ENCODE data around the gene MYL12A. TPM values are rescaled to one million over a fixed set of nuclear protein-coding genes. Genes with fewer than 3 reads are reported as not detected.

Gene MYL12A
- total RNA-seq, 1 experiment from 2014 or later, result 284 TPM

- Histone ChIP-seq H4K20me1 (ENCODE audit: control insufficient read depth, insufficient read depth, insufficient read length) (no peaks in the 10 kb centered on the region), H3K14ac (ENCODE audit: insufficient read depth, low read length) (no peak overlapping the region), H4K8ac (replicated peaks; ENCODE audit: insufficient read length, low read depth, low read length) (no peak overlapping the region), H3T11ph (ENCODE audit: low read length) (no peak overlapping the region), H4K91ac (ENCODE audit: insufficient read length, low read depth, low read length) (no peak overlapping the region), H2AFZ (ENCODE audit: low read length) (no peak overlapping the region), H4K5ac (ENCODE audit: insufficient read length, low read depth, low read length) (no peak overlapping the region), H2AK5ac (ENCODE audit: insufficient read length, low read length) (no peak overlapping the region), H3K4me1 (ENCODE audit: insufficient read depth, low read length) (no peaks in the 10 kb centered on the region), H3K4me2 (ENCODE audit: insufficient read depth, insufficient read length, low read length) (no peak overlapping the region), H3K9ac (ENCODE audit: extremely low read depth, insufficient read length, low read length) (no peak overlapping the region), H3K4ac (ENCODE audit: low read depth, low read length) (no peak overlapping the region), H2BK5ac (ENCODE audit: insufficient read length, low read length) (no peak overlapping the region), H3K9me3 (ENCODE audit: control insufficient read depth, low read depth, low read length) (no peaks in the 10 kb centered on the region), H2BK120ac (ENCODE audit: low read depth, low read length, poor library complexity, severe bottlenecking) (no peak overlapping the region), H3K79me2 (ENCODE audit: insufficient read depth, low read length) (peaks cover 6% of the 10 kb centered on the region; the same call in 1 of the 2 replicates), H2BK20ac (ENCODE audit: low read depth, low read length, poor library complexity, severe bottlenecking) (no peak overlapping the region), H3K27me3 (ENCODE audit: insufficient read depth, low read length) (no peaks in the 10 kb centered on the region), H3K23ac (ENCODE audit: insufficient read length, low read depth, low read length) (no peak overlapping the region), H3K56ac (ENCODE audit: insufficient read length, low read depth, low read length) (no peak overlapping the region), H3K23me2 (ENCODE audit: insufficient read length, low read depth, low read length, poor library complexity, severe bottlenecking) (no peaks in the 10 kb centered on the region), H2BK15ac (ENCODE audit: low read depth, low read length) (no peak overlapping the region), H3K27ac (ENCODE audit: insufficient read length, low read depth, low read length) (no peak overlapping the region), H3K18ac (ENCODE audit: insufficient read length, low read depth, low read length) (no peak overlapping the region), H3K79me1 (ENCODE audit: insufficient read depth, low read depth, low read length, poor library complexity, severe bottlenecking) (no peaks in the 10 kb centered on the region), H2BK12ac (ENCODE audit: insufficient read length, low read depth, low read length) (no peak overlapping the region)
- Mint-ChIP-seq H3K4me1 (peaks cover 19 to 28% of the 10 kb centered on the region in 2 experiments), H3K4me3 (no peak overlapping the region), H3K36me3 (ENCODE audit: insufficient read depth in 1 of 3, low read depth in 3 of 3) (peaks cover 35 to 57% (median 57%) of the 10 kb centered on the region in 3 experiments), H3K9me3 (no peaks in the 10 kb centered on the region), H3K27me3 (ENCODE audit: low read depth) (no peaks in the 10 kb centered on the region), H3K27ac (no peak overlapping the region)
- TF ChIP-seq, protein P1, sequence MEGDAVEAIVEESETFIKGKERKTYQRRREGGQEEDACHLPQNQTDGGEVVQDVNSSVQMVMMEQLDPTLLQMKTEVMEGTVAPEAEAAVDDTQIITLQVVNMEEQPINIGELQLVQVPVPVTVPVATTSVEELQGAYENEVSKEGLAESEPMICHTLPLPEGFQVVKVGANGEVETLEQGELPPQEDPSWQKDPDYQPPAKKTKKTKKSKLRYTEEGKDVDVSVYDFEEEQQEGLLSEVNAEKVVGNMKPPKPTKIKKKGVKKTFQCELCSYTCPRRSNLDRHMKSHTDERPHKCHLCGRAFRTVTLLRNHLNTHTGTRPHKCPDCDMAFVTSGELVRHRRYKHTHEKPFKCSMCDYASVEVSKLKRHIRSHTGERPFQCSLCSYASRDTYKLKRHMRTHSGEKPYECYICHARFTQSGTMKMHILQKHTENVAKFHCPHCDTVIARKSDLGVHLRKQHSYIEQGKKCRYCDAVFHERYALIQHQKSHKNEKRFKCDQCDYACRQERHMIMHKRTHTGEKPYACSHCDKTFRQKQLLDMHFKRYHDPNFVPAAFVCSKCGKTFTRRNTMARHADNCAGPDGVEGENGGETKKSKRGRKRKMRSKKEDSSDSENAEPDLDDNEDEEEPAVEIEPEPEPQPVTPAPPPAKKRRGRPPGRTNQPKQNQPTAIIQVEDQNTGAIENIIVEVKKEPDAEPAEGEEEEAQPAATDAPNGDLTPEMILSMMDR (conservative IDR thresholded peaks at IDR 0.05), result no peak
- no peak for DNase-seq
- WGBS (ENCODE audit: extremely low coverage, insufficient read length, low lambda C conversion rate), result no CpG with 5 or more reads among the region's 4 CpGs
Observed at GRCh38 chr18:3254725-3255124, 7.1 kb downstream of the MYL12A start.
